Left lung (tissue), 10 donors: ENCODE results near the gene KDM4B. TPM values are rescaled to one million over a fixed set of nuclear protein-coding genes. Genes with fewer than 3 reads are reported as not detected.

ENCODE experiments used
- ATAC-seq: fragments of 200-7000 bp; cut with Tn5 transposase; one replicate; pipeline ENCODE4 v1.9.1; 2020; ENCODE audit warnings: moderate library complexity
- DNase-seq, 4 donors: peaks; one replicate each; pipeline ENCODE4 v3.0.0-alpha.2; 2013 to 2020
- H3K27ac ChIP-seq, 2 donors: fragments of 200-600 bp; sonication (generic) in 1 of 2; one replicate each; pipeline versions ENCODE4 v1.5.0 to v1.8.0; 2020 to 2021
- H3K27me3 ChIP-seq, 2 donors: fragments of 200-600 bp; sonication (generic) in 1 of 2; one replicate each; pipeline versions ENCODE4 v1.5.0 to v1.8.0; 2020 to 2021
- H3K36me3 ChIP-seq, 2 donors: fragments of 200-600 bp; sonication (generic) in 1 of 2; one replicate each; pipeline versions ENCODE4 v1.5.0 to v1.8.0; 2020 to 2021
- H3K4me1 ChIP-seq, 2 donors: fragments of 200-600 bp; one replicate each; pipeline ENCODE4 v1.8.0; 2021
- H3K4me3 ChIP-seq, 2 donors: fragments of 200-600 bp; sonication (generic) in 1 of 2; one replicate each; pipeline versions ENCODE4 v1.5.0 to v1.8.0; 2020 to 2021; ENCODE audit warnings: mild to moderate bottlenecking in 1 of 2
- H3K9me3 ChIP-seq, 2 donors: fragments of 200-600 bp; sonication (generic) in 1 of 2; one replicate each; pipeline versions ENCODE4 v1.5.0 to v1.8.0; 2020 to 2021
- CTCF ChIP-seq, 2 donors: fragments of 200-600 bp; sonication (generic) in 1 of 2; IDR thresholded peaks; one replicate each; pipeline versions ENCODE4 v1.5.0 to v1.8.0; 2021; ENCODE audit warnings: antibody characterized with exemption in 2 of 2
- intact Hi-C, 2 donors: fragments of 100-400 bp; cut with DNase I; formaldehyde crosslinking; loops; one replicate each; pipeline versions ENCODE4 v1.11.2 to v1.14.2; 2022
- polyA plus RNA-seq, 6 donors: library from polyadenylated mRNA; unstranded; fragments of 120-200 nt; gene quantifications; one replicate each; pipeline ENCODE4 v1.2.1, GENCODE V29; 2013; ENCODE audit not compliant: insufficient read length in 6 of 6
- total RNA-seq, 2 donors: library from RNA; stranded (reverse); fragmentation: NEBNext Ultra II Directional; extraction: Animal tissue kit (Norgen Biotek cat#: 25700); gene quantifications; one replicate each; pipeline ENCODE4 v1.2.1, GENCODE V29; 2021
- donor health status: DM: no; HTN: yes; CAD: no.
- donor health status: DM: no; HTN: no; CAD: no.

KDM4B gene
- total and polyA plus RNA-seq, 8 donors, result 24.6 to 42.1 (median 31.1) TPM

GRCh38 chr19:5119297-5119998, 150.5 kb downstream of the KDM4B start:
- peaks cover 0 to 70% of the 10 kb centered on the region in 2 donors for H3K36me3 ChIP-seq
- H3K9me3 ChIP-seq, result peaks cover 0 to 1% of the 10 kb centered on the region in 2 donors
- no peak for TF ChIP-seq CTCF (IDR thresholded peaks at IDR 0.05)
- H3K27me3 ChIP-seq, result no peaks in the 10 kb centered on the region
- DNase-seq (no peak), ATAC-seq (no peak)
- no peaks in the 10 kb centered on the region for H3K4me1 ChIP-seq
- H3K27ac ChIP-seq, result no peak overlapping the region
- intact Hi-C loops, result no loop called here
- no peak overlapping the region for H3K4me3 ChIP-seq

- DNase-seq (no peak), ATAC-seq (no peak)
- no peak overlapping the region for H3K27ac ChIP-seq
- peaks cover 0 to 1% of the 10 kb centered on the region in 2 donors for H3K9me3 ChIP-seq
- no peak overlapping the region for H3K4me3 ChIP-seq
- intact Hi-C loops, result no loop called here
- no peak for TF ChIP-seq CTCF (IDR thresholded peaks at IDR 0.05)
- H3K4me1 ChIP-seq, result no peaks in the 10 kb centered on the region
- no peaks in the 10 kb centered on the region for H3K27me3 ChIP-seq
- peaks cover 0 to 61% of the 10 kb centered on the region in 2 donors for H3K36me3 ChIP-seq
These were observed 151.4 kb downstream of the KDM4B start for GRCh38 chr19:5120321-5120720.

GRCh38 chr19:5120833-5121232, 151.9 kb downstream of the KDM4B start:
- Histone ChIP-seq H3K9me3 (no peaks in the 10 kb centered on the region), H3K27ac (no peak overlapping the region), H3K27me3 (no peaks in the 10 kb centered on the region), H3K4me1 (no peaks in the 10 kb centered on the region), H3K36me3 (peaks cover 0 to 56% of the 10 kb centered on the region in 2 donors), H3K4me3 (no peak overlapping the region)
- intact Hi-C loops, result no loop called here
- ATAC-seq, result no peak
- no peak for DNase-seq
- TF ChIP-seq CTCF (IDR thresholded peaks at IDR 0.05), result no peak

- no peak for ATAC-seq
- intact Hi-C loops, result no loop called here
- no peak for TF ChIP-seq CTCF (IDR thresholded peaks at IDR 0.05)
These were observed 152.6 kb downstream of the KDM4B start for GRCh38 chr19:5121266-5122120.

GRCh38 chr19:5122121-5122400, 153.1 kb downstream of the KDM4B start:
- peaks cover 0 to 56% of the 10 kb centered on the region in 2 donors for H3K36me3 ChIP-seq
- H3K4me1 ChIP-seq, result no peaks in the 10 kb centered on the region
- TF ChIP-seq CTCF (IDR thresholded peaks at IDR 0.05), result no peak
- no peaks in the 10 kb centered on the region for H3K9me3 ChIP-seq
- no peaks in the 10 kb centered on the region for H3K27me3 ChIP-seq
- DNase-seq, result no peak
- no peak for ATAC-seq
- H3K27ac ChIP-seq, result no peak overlapping the region
- intact Hi-C loops, result no loop called here
- H3K4me3 ChIP-seq, result no peak overlapping the region

More at GRCh38 chr19:5121266-5122120, 152.6 kb downstream of the KDM4B start:
- no peaks in the 10 kb centered on the region for H3K27me3 ChIP-seq
- H3K4me3 ChIP-seq, result no peak overlapping the region
- H3K9me3 ChIP-seq, result no peaks in the 10 kb centered on the region
- no peak for DNase-seq
- peaks cover 0 to 56% of the 10 kb centered on the region in 2 donors for H3K36me3 ChIP-seq
- H3K27ac ChIP-seq, result no peak overlapping the region
- H3K4me1 ChIP-seq, result no peaks in the 10 kb centered on the region
